Myocyte (in vitro differentiated cells): ENCODE data around the gene SHH. TPM values are rescaled to one million over a fixed set of nuclear protein-coding genes. Genes with fewer than 3 reads are reported as not detected.
"Not testable (repeated sequence)": the region's sequence is repeated elsewhere in the genome, so short reads cannot be mapped to it uniquely, and the experiment has no call there.

Experiments used
- DNase-seq: peaks from one replicate; pipeline ENCODE4 v3.0.0-alpha.2; 2012; ENCODE audit warnings: low read depth
- total RNA-seq: library from RNA; depleted of rRNA; stranded (reverse); fragments of >200 nt; gene quantifications from 2 replicates; pipeline ENCODE4 v1.2.3, GENCODE V29; 2014

Gene SHH
- total RNA-seq, 1 donor from 2014 or later = 0.08 TPM

GRCh38 chr7:155820788-155821187 lies 8.5 kb upstream of the SHH start:
- no peak for DNase-seq

- no peak for DNase-seq
Observed at GRCh38 chr7:155820246-155820645, 8.0 kb upstream of the SHH start.

- no peak for DNase-seq
Observed at GRCh38 chr7:155819186-155819585, 6.9 kb upstream of the SHH start.

GRCh38 chr7:155818820-155819168 lies 6.5 kb upstream of the SHH start:
- no peak for DNase-seq

- no peak for DNase-seq
Observed at GRCh38 chr7:155818154-155818819, 6.0 kb upstream of the SHH start.

- not testable (repeated sequence) for DNase-seq
Observed at GRCh38 chr7:155817515-155817914, 5.3 kb upstream of the SHH start.

- no peak for DNase-seq
Observed at GRCh38 chr7:155816996-155817395, 4.7 kb upstream of the SHH start.

- DNase-seq = no peak
Observed at GRCh38 chr7:155816192-155816508, 3.9 kb upstream of the SHH start.

- peak; percentile 67 for DNase-seq
Observed at GRCh38 chr7:155815332-155816191, 3.3 kb upstream of the SHH start.

- no peak for DNase-seq
Observed at GRCh38 chr7:155814316-155815276, 2.3 kb upstream of the SHH start.

GRCh38 chr7:155813546-155814315 lies 1.5 kb upstream of the SHH start:
- no peak for DNase-seq

GRCh38 chr7:155813125-155813524 lies 862 bp upstream of the SHH start:
- DNase-seq = no peak

- no peak for DNase-seq
Observed at GRCh38 chr7:155811560-155811894, 736 bp downstream of the SHH start.

- DNase-seq = no peak
Observed at GRCh38 chr7:155810770-155811559, 1.3 kb downstream of the SHH start.

- DNase-seq = no peak
Observed at GRCh38 chr7:155809947-155810769, 2.1 kb downstream of the SHH start.

- no peak for DNase-seq
Observed at GRCh38 chr7:155809332-155809946, 2.8 kb downstream of the SHH start.

- no peak for DNase-seq
Observed at GRCh38 chr7:155808549-155809331, 3.5 kb downstream of the SHH start.
